NCI-H748 treated with DMSO at 0.1 percent for 48 hours (cell line): Measurements from ENCODE around the gene GRIK1.

ENCODE experiments used
- DNase-seq: peaks from one replicate; lab custom pipeline; 2025; lab: John Stamatoyannopoulos, UW

GRIK1 gene

GRCh38 chr21:29642551-29643245 is 297.1 kb downstream of the GRIK1 start:
- DNase-seq, result no peak

GRCh38 chr21:29641635-29642550 is 297.9 kb downstream of the GRIK1 start:
- DNase-seq, result no peak

GRCh38 chr21:29641001-29641634 is 298.7 kb downstream of the GRIK1 start:
- no peak for DNase-seq

GRCh38 chr21:29640080-29640508 is 299.7 kb downstream of the GRIK1 start:
- no peak for DNase-seq

GRCh38 chr21:29639366-29640079 is 300.3 kb downstream of the GRIK1 start:
- no peak for DNase-seq

GRCh38 chr21:29638761-29639327 is 301.0 kb downstream of the GRIK1 start:
- DNase-seq, result no peak

- no peak for DNase-seq
Measured at GRCh38 chr21:29638138-29638537, 301.7 kb downstream of the GRIK1 start.

GRCh38 chr21:29637553-29637952 is 302.2 kb downstream of the GRIK1 start:
- DNase-seq, result no peak

GRCh38 chr21:29637134-29637533 is 302.7 kb downstream of the GRIK1 start:
- DNase-seq, result no peak

GRCh38 chr21:29634418-29634817 is 305.4 kb downstream of the GRIK1 start:
- no peak for DNase-seq

- no peak for DNase-seq
Measured at GRCh38 chr21:29633756-29634155, 306.0 kb downstream of the GRIK1 start.

- no peak for DNase-seq
Measured at GRCh38 chr21:29630441-29630840, 309.4 kb downstream of the GRIK1 start.

GRCh38 chr21:29627905-29628304 is 311.9 kb downstream of the GRIK1 start:
- no peak for DNase-seq

GRCh38 chr21:29626801-29627470 is 312.9 kb downstream of the GRIK1 start:
- no peak for DNase-seq

- no peak for DNase-seq
Measured at GRCh38 chr21:29625990-29626389, 313.8 kb downstream of the GRIK1 start.

GRCh38 chr21:29624776-29625175 is 315.0 kb downstream of the GRIK1 start:
- no peak for DNase-seq

GRCh38 chr21:29621525-29621924 is 318.3 kb downstream of the GRIK1 start:
- DNase-seq, result no peak

GRCh38 chr21:29616209-29616751 is 323.5 kb downstream of the GRIK1 start:
- no peak for DNase-seq

GRCh38 chr21:29613877-29614276 is 325.9 kb downstream of the GRIK1 start:
- no peak for DNase-seq

- DNase-seq, result no peak
Measured at GRCh38 chr21:29613021-29613420, 326.8 kb downstream of the GRIK1 start.
